ENCODE results near the gene KLK3.

KLK3 gene

GRCh38 chr19:50838239-50838638, 16.5 kb upstream of the KLK3 start:
- H3K4me1 Mint-ChIP-seq (ENCODE audit: low read depth): peaks cover 13% of the 10 kb centered on the region
- peaks cover 1% of the 10 kb centered on the region for H3K9me3 Mint-ChIP-seq (ENCODE audit: low read depth)
- peaks cover under 1% of the 10 kb centered on the region for H3K36me3 Mint-ChIP-seq
- H3K27ac Mint-ChIP-seq: no peak overlapping the region
- no peak overlapping the region for H3K4me3 Mint-ChIP-seq
- peaks cover 21% of the 10 kb centered on the region for H3K27me3 Mint-ChIP-seq

GRCh38 chr19:50839712-50840655, 14.7 kb upstream of the KLK3 start:
- Mint-ChIP-seq H3K4me1 (ENCODE audit: low read depth) (peaks cover 13% of the 10 kb centered on the region), H3K27ac (no peak overlapping the region), H3K9me3 (ENCODE audit: low read depth) (peaks cover 8% of the 10 kb centered on the region), H3K36me3 (peaks cover 3% of the 10 kb centered on the region), H3K4me3 (no peak overlapping the region), H3K27me3 (peaks cover 20% of the 10 kb centered on the region)

GRCh38 chr19:50842130-50842529, 12.6 kb upstream of the KLK3 start:
- Mint-ChIP-seq H3K27ac (no peak overlapping the region), H3K36me3 (peaks cover 3% of the 10 kb centered on the region), H3K9me3 (ENCODE audit: low read depth) (peaks cover 8% of the 10 kb centered on the region), H3K4me3 (no peak overlapping the region), H3K27me3 (peaks cover 14% of the 10 kb centered on the region), H3K4me1 (ENCODE audit: low read depth) (peaks cover 2% of the 10 kb centered on the region)

- Mint-ChIP-seq H3K9me3 (ENCODE audit: low read depth) (peaks cover 8% of the 10 kb centered on the region), H3K4me3 (no peak overlapping the region), H3K36me3 (peaks cover 3% of the 10 kb centered on the region), H3K4me1 (ENCODE audit: low read depth) (no peaks in the 10 kb centered on the region), H3K27ac (no peak overlapping the region), H3K27me3 (peaks cover 9% of the 10 kb centered on the region)
Measured at GRCh38 chr19:50843205-50843604, 11.5 kb upstream of the KLK3 start.

- Mint-ChIP-seq H3K4me1 (ENCODE audit: low read depth) (no peaks in the 10 kb centered on the region), H3K4me3 (no peak overlapping the region), H3K27me3 (peaks cover 12% of the 10 kb centered on the region), H3K27ac (no peak overlapping the region), H3K9me3 (ENCODE audit: low read depth) (peaks cover 8% of the 10 kb centered on the region), H3K36me3 (peaks cover 3% of the 10 kb centered on the region)
Measured at GRCh38 chr19:50843701-50844221, 11.0 kb upstream of the KLK3 start.

GRCh38 chr19:50844296-50844935, 10.3 kb upstream of the KLK3 start:
- Mint-ChIP-seq H3K36me3 (peaks cover 3% of the 10 kb centered on the region), H3K4me1 (ENCODE audit: low read depth) (no peaks in the 10 kb centered on the region), H3K9me3 (ENCODE audit: low read depth) (peaks cover 8% of the 10 kb centered on the region), H3K27ac (no peak overlapping the region), H3K27me3 (peaks cover 14% of the 10 kb centered on the region), H3K4me3 (no peak overlapping the region)

- Mint-ChIP-seq H3K4me1 (ENCODE audit: low read depth) (no peaks in the 10 kb centered on the region), H3K4me3 (no peak overlapping the region), H3K27ac (no peak overlapping the region), H3K27me3 (peaks cover 36% of the 10 kb centered on the region), H3K9me3 (ENCODE audit: low read depth) (no peaks in the 10 kb centered on the region), H3K36me3 (no peaks in the 10 kb centered on the region)
Measured at GRCh38 chr19:50850738-50851137, 4.0 kb upstream of the KLK3 start.

- Mint-ChIP-seq H3K4me1 (ENCODE audit: low read depth) (no peaks in the 10 kb centered on the region), H3K4me3 (no peak overlapping the region), H3K27me3 (peaks cover 41% of the 10 kb centered on the region), H3K27ac (no peak overlapping the region), H3K36me3 (no peaks in the 10 kb centered on the region), H3K9me3 (ENCODE audit: low read depth) (no peaks in the 10 kb centered on the region)
Measured at GRCh38 chr19:50851620-50852019, 3.1 kb upstream of the KLK3 start.

- Mint-ChIP-seq H3K36me3 (no peaks in the 10 kb centered on the region), H3K27ac (no peak overlapping the region), H3K4me3 (no peak overlapping the region), H3K27me3 (peaks cover 48% of the 10 kb centered on the region), H3K4me1 (ENCODE audit: low read depth) (no peaks in the 10 kb centered on the region), H3K9me3 (ENCODE audit: low read depth) (no peaks in the 10 kb centered on the region)
Measured at GRCh38 chr19:50857366-50857765, 2.7 kb downstream of the KLK3 start.

- no peak overlapping the region for H3K27ac Mint-ChIP-seq
- H3K4me1 Mint-ChIP-seq (ENCODE audit: low read depth): no peaks in the 10 kb centered on the region
- H3K36me3 Mint-ChIP-seq: no peaks in the 10 kb centered on the region
- no peak overlapping the region for H3K4me3 Mint-ChIP-seq
- peaks cover 45% of the 10 kb centered on the region for H3K27me3 Mint-ChIP-seq
- H3K9me3 Mint-ChIP-seq (ENCODE audit: low read depth): no peaks in the 10 kb centered on the region
Measured at GRCh38 chr19:50858886-50859285, 4.2 kb downstream of the KLK3 start.

GRCh38 chr19:50859849-50860248, 5.1 kb downstream of the KLK3 start:
- Mint-ChIP-seq H3K9me3 (ENCODE audit: low read depth) (no peaks in the 10 kb centered on the region), H3K4me3 (no peak overlapping the region), H3K4me1 (ENCODE audit: low read depth) (no peaks in the 10 kb centered on the region), H3K36me3 (no peaks in the 10 kb centered on the region), H3K27me3 (peaks cover 42% of the 10 kb centered on the region), H3K27ac (no peak overlapping the region)

- Mint-ChIP-seq H3K36me3 (no peaks in the 10 kb centered on the region), H3K9me3 (ENCODE audit: low read depth) (no peaks in the 10 kb centered on the region), H3K4me3 (no peak overlapping the region), H3K4me1 (ENCODE audit: low read depth) (no peaks in the 10 kb centered on the region), H3K27ac (no peak overlapping the region), H3K27me3 (peaks cover 33% of the 10 kb centered on the region)
Measured at GRCh38 chr19:50861010-50861409, 6.3 kb downstream of the KLK3 start.

- no peaks in the 10 kb centered on the region for H3K36me3 Mint-ChIP-seq
- H3K4me3 Mint-ChIP-seq: no peak overlapping the region
- no peaks in the 10 kb centered on the region for H3K9me3 Mint-ChIP-seq (ENCODE audit: low read depth)
- peaks cover 34% of the 10 kb centered on the region for H3K27me3 Mint-ChIP-seq
- H3K27ac Mint-ChIP-seq: no peak overlapping the region
- no peaks in the 10 kb centered on the region for H3K4me1 Mint-ChIP-seq (ENCODE audit: low read depth)
Measured at GRCh38 chr19:50861496-50862286, 7.0 kb downstream of the KLK3 start.

- Mint-ChIP-seq H3K4me3 (no peak overlapping the region), H3K27ac (no peak overlapping the region), H3K4me1 (ENCODE audit: low read depth) (no peaks in the 10 kb centered on the region), H3K9me3 (ENCODE audit: low read depth) (no peaks in the 10 kb centered on the region), H3K36me3 (no peaks in the 10 kb centered on the region), H3K27me3 (peaks cover 24% of the 10 kb centered on the region)
Measured at GRCh38 chr19:50869479-50869878, 14.8 kb downstream of the KLK3 start.
